Peyer's patch (tissue), 4 donors: ENCODE measurements around the gene CPS1. TPM values are rescaled to one million over a fixed set of nuclear protein-coding genes. Genes with fewer than 3 reads are reported as not detected.

Source experiments
- DNase-seq, 3 donors: peaks; one replicate each; pipeline ENCODE4 v3.0.0-alpha.2; 2017 to 2019
- H3K27ac ChIP-seq, 4 donors: fragments of 200-600 bp; sonication (generic); one replicate each; pipeline ENCODE4 v1.5.1; 2016 to 2019
- H3K27me3 ChIP-seq, 2 donors: fragments of 200-600 bp; sonication (generic); one replicate each; pipeline ENCODE4 v1.5.1; 2019
- H3K36me3 ChIP-seq, 3 donors: fragments of 200-600 bp; sonication (generic); one replicate each; pipeline ENCODE4 v1.5.1; 2016 to 2019
- H3K4me1 ChIP-seq, 4 donors: fragments of 200-600 bp; sonication (generic); one replicate each; pipeline ENCODE4 v1.5.1; 2016 to 2019
- H3K4me3 ChIP-seq, 4 donors: fragments of 200-600 bp; sonication (generic); 1 replicate in 3 of 4; 2 replicates in 1 of 4; pipeline ENCODE4 v1.5.1; 2016 to 2019; ENCODE audit warnings: mild to moderate bottlenecking in 1 of 4
- H3K9me3 ChIP-seq, 4 donors: fragments of 200-600 bp; sonication (generic); one replicate each; pipeline ENCODE4 v1.5.1; 2016 to 2019; ENCODE audit warnings: mild to moderate bottlenecking in 1 of 4
- POLR2A ChIP-seq, 2 donors: fragments of 450-650 bp; IDR thresholded peaks; one replicate each; pipeline ENCODE4 v1.5.1; 2017; ENCODE audit warnings: antibody characterized with exemption in 2 of 2, mild to moderate bottlenecking in 2 of 2, moderate library complexity in 2 of 2
- total RNA-seq, 4 donors: library from RNA; depleted of rRNA; stranded (reverse); fragments of >200 nt; gene quantifications; one replicate each; pipeline ENCODE4 v1.1.0, GENCODE V29; 2016
- TF ChIP-seq, protein P1 (sequence below), 6 experiments: fragments of 450-650 bp in 4 of 6; fragments of 200-600 bp in 2 of 6; sonication (generic) in 1 of 6; IDR thresholded peaks; one replicate each; pipeline ENCODE4 v1.5.1; 2017 to 2019; ENCODE audit warnings: antibody characterized with exemption in 6 of 6, mild to moderate bottlenecking in 3 of 6, moderate library complexity in 1 of 6

CPS1 gene
- total RNA-seq, 4 donors from 2014 or later, result 68.5 to 330 (median 222) TPM

DNA sequence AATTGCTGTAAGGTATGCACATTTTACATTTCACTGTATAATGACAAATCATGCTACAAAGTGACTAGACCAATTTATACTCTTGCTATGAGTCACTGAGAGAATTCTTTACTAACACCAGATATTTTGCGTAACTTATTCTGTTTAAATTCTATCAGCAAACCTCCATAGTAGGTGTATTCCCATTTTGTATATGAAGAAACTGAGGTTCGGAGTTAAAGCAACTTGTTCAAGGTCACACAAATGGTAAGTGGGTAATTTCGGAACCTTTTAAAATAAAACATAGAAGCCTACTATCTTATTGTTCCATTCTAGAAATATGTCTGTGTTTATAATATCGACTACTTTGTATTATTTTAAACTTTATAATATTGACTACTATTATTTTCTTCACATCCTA, 15.9 kb upstream of the CPS1 start:
- no peak overlapping the region for H3K27ac ChIP-seq
- no peaks in the 10 kb centered on the region for H3K36me3 ChIP-seq
- H3K4me3 ChIP-seq, result no peak overlapping the region
- H3K4me1 ChIP-seq, result peaks cover 0 to 8% (median 0%) of the 10 kb centered on the region in 4 donors
- no peak for DNase-seq
- H3K9me3 ChIP-seq, result no peaks in the 10 kb centered on the region
- no peaks in the 10 kb centered on the region for H3K27me3 ChIP-seq
- TF ChIP-seq POLR2A (IDR thresholded peaks at IDR 0.05), result no peak
- TF ChIP-seq, protein P1, sequence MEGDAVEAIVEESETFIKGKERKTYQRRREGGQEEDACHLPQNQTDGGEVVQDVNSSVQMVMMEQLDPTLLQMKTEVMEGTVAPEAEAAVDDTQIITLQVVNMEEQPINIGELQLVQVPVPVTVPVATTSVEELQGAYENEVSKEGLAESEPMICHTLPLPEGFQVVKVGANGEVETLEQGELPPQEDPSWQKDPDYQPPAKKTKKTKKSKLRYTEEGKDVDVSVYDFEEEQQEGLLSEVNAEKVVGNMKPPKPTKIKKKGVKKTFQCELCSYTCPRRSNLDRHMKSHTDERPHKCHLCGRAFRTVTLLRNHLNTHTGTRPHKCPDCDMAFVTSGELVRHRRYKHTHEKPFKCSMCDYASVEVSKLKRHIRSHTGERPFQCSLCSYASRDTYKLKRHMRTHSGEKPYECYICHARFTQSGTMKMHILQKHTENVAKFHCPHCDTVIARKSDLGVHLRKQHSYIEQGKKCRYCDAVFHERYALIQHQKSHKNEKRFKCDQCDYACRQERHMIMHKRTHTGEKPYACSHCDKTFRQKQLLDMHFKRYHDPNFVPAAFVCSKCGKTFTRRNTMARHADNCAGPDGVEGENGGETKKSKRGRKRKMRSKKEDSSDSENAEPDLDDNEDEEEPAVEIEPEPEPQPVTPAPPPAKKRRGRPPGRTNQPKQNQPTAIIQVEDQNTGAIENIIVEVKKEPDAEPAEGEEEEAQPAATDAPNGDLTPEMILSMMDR (IDR thresholded peaks at IDR 0.05), result no peak

GRCh38 chr2:210540900-210541289, 15.5 kb upstream of the CPS1 start:
- no peak overlapping the region for H3K4me3 ChIP-seq

GRCh38 chr2:210541290-210541902, 15.0 kb upstream of the CPS1 start:
- H3K36me3 ChIP-seq, result no peaks in the 10 kb centered on the region
- no peaks in the 10 kb centered on the region for H3K27me3 ChIP-seq
- no peak for DNase-seq
- H3K4me3 ChIP-seq, result no peak overlapping the region
- H3K27ac ChIP-seq, result peak overlapping the region in 1 of 4 donors; percentile 27
- no peak for TF ChIP-seq POLR2A (IDR thresholded peaks at IDR 0.05)
- TF ChIP-seq, protein P1 (IDR thresholded peaks at IDR 0.05), result no peak
- H3K4me1 ChIP-seq, result peaks cover 0 to 8% (median 0%) of the 10 kb centered on the region in 4 donors
- H3K9me3 ChIP-seq, result no peaks in the 10 kb centered on the region

More at GRCh38 chr2:210540900-210541289, 15.5 kb upstream of the CPS1 start:
- TF ChIP-seq, protein P1 (IDR thresholded peaks at IDR 0.05), result no peak
- TF ChIP-seq POLR2A (IDR thresholded peaks at IDR 0.05), result no peak
- Histone ChIP-seq H3K36me3 (no peaks in the 10 kb centered on the region), H3K4me1 (peaks cover 0 to 8% (median 0%) of the 10 kb centered on the region in 4 donors), H3K27me3 (no peaks in the 10 kb centered on the region), H3K27ac (peak overlapping the region in 1 of 4 donors; percentile 27), H3K9me3 (no peaks in the 10 kb centered on the region)
- DNase-seq, result no peak

- Histone ChIP-seq H3K9me3 (no peaks in the 10 kb centered on the region), H3K27me3 (no peaks in the 10 kb centered on the region), H3K27ac (no peak overlapping the region), H3K4me1 (no peaks in the 10 kb centered on the region), H3K4me3 (no peak overlapping the region), H3K36me3 (no peaks in the 10 kb centered on the region)
- TF ChIP-seq, protein P1 (IDR thresholded peaks at IDR 0.05), result no peak
- no peak for TF ChIP-seq POLR2A (IDR thresholded peaks at IDR 0.05)
- no peak for DNase-seq
Observed at GRCh38 chr2:210544007-210544590, 12.3 kb upstream of the CPS1 start.

DNA sequence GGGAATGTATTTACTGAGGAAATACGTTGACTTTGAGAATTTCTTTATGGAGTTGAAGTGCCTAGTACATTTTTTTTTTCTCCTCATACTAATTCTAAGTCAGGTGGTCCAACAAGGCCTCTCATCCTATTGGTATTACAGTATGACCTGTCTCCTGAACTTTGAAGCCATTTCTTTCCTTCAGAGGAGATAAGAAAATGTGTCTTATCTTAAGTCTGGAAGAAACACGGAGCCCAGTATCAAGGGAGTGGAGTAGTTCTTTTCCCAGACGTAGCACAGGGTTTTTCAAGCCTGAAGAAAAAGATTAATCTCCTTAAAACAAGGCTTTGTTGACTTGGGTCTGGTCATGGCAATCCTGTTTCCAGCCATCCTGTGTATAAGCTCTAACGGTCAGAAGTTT, 11.6 kb upstream of the CPS1 start:
- Histone ChIP-seq H3K27me3 (no peaks in the 10 kb centered on the region), H3K4me3 (peak overlapping the region in 2 of 4 donors; percentile 35 to 42), H3K27ac (peak overlapping the region in 2 of 4 donors; percentile 54 to 58), H3K9me3 (no peaks in the 10 kb centered on the region), H3K36me3 (no peaks in the 10 kb centered on the region), H3K4me1 (no peaks in the 10 kb centered on the region)
- TF ChIP-seq, protein P1 (IDR thresholded peaks at IDR 0.05), result no peak
- TF ChIP-seq POLR2A (IDR thresholded peaks at IDR 0.05), result peak; percentile 27 to 76
- no peak for DNase-seq
